Kidney glomerular epithelial cell (primary cell): ENCODE measurements around the gene PDE4B.
"Not testable (repeated sequence)": the region's sequence is repeated elsewhere in the genome, so short reads cannot be mapped to it uniquely, and the experiment has no call there.

ENCODE experiments used
- DNase-seq: peaks from one replicate; lab custom pipeline; 2025; lab: John Stamatoyannopoulos, UW

PDE4B gene

GRCh38 chr1:65994223-65994622 lies 201.5 kb downstream of the PDE4B start:
- DNase-seq: no peak

GRCh38 chr1:65995336-65995735 lies 202.6 kb downstream of the PDE4B start:
- no peak for DNase-seq

- DNase-seq: no peak
These were observed 203.2 kb downstream of the PDE4B start for GRCh38 chr1:65995928-65996327.

- no peak for DNase-seq
These were observed 205.0 kb downstream of the PDE4B start for GRCh38 chr1:65997693-65998092.

- DNase-seq: no peak
These were observed 206.3 kb downstream of the PDE4B start for GRCh38 chr1:65998763-65999583.

- no peak for DNase-seq
These were observed 207.4 kb downstream of the PDE4B start for GRCh38 chr1:66000033-66000637.

- no peak for DNase-seq
These were observed 211.0 kb downstream of the PDE4B start for GRCh38 chr1:66003690-66004089.

GRCh38 chr1:66006534-66006933 lies 213.8 kb downstream of the PDE4B start:
- DNase-seq: not testable (repeated sequence)

- no peak for DNase-seq
These were observed 219.6 kb downstream of the PDE4B start for GRCh38 chr1:66012106-66012784.

- DNase-seq: no peak
These were observed 220.7 kb downstream of the PDE4B start for GRCh38 chr1:66013371-66013770.

- DNase-seq: no peak
These were observed 230.4 kb downstream of the PDE4B start for GRCh38 chr1:66022904-66023620.

- DNase-seq: no peak
These were observed 232.5 kb downstream of the PDE4B start for GRCh38 chr1:66025188-66025587.

- DNase-seq: no peak
These were observed 235.3 kb downstream of the PDE4B start for GRCh38 chr1:66028035-66028434.

GRCh38 chr1:66033781-66034180 lies 241.1 kb downstream of the PDE4B start:
- DNase-seq: no peak

GRCh38 chr1:66035616-66036245 lies 243.0 kb downstream of the PDE4B start:
- DNase-seq: no peak

- no peak for DNase-seq
These were observed 249.0 kb downstream of the PDE4B start for GRCh38 chr1:66041654-66042053.

- no peak for DNase-seq
These were observed 250.5 kb downstream of the PDE4B start for GRCh38 chr1:66043186-66043585.

GRCh38 chr1:66044912-66045311 lies 252.2 kb downstream of the PDE4B start:
- no peak for DNase-seq

- DNase-seq: no peak
These were observed 253.7 kb downstream of the PDE4B start for GRCh38 chr1:66046415-66046814.

- no peak for DNase-seq
These were observed 255.3 kb downstream of the PDE4B start for GRCh38 chr1:66048011-66048410.

- DNase-seq: no peak
These were observed 257.4 kb downstream of the PDE4B start for GRCh38 chr1:66050123-66050522.

- DNase-seq: no peak
These were observed 257.9 kb downstream of the PDE4B start for GRCh38 chr1:66050633-66051032.
